H9 (cell line): ENCODE results near the gene CYFIP1. TPM values are rescaled to one million over a fixed set of nuclear protein-coding genes. Genes with fewer than 3 reads are reported as not detected.

ENCODE experiments used
- DNase-seq: peaks from one replicate; pipeline ENCODE4 v3.0.0-alpha.2; 2017
- H2AFZ ChIP-seq: one replicate; pipeline ENCODE4 v1.6.1; 2013; ENCODE audit warnings: mild to moderate bottlenecking, low read length, control low read depth, moderate library complexity
- H2AK5ac ChIP-seq: 2 replicates; pipeline ENCODE4 v1.6.1; 2013; ENCODE audit warnings: low read length, control low read depth, mixed read lengths; ENCODE audit not compliant: insufficient read length
- H2BK120ac ChIP-seq: one replicate; pipeline ENCODE4 v1.6.1; 2013; ENCODE audit warnings: low read depth, mild to moderate bottlenecking, low read length, control low read depth, inconsistent platforms; ENCODE audit not compliant: poor library complexity, severe bottlenecking
- H2BK12ac ChIP-seq: 2 replicates; pipeline ENCODE4 v1.6.1; 2013; ENCODE audit warnings: low read length, control low read depth, mixed read lengths, low read depth; ENCODE audit not compliant: insufficient read length
- H2BK15ac ChIP-seq: 2 replicates; pipeline ENCODE4 v1.6.1; 2013; ENCODE audit warnings: low read depth, low read length, control low read depth
- H2BK20ac ChIP-seq: one replicate; pipeline ENCODE4 v1.6.1; 2013; ENCODE audit warnings: low read depth, mild to moderate bottlenecking, low read length, control low read depth, inconsistent platforms; ENCODE audit not compliant: poor library complexity, severe bottlenecking
- H2BK5ac ChIP-seq: 2 replicates; pipeline ENCODE4 v1.6.1; 2013; ENCODE audit warnings: low read length, control low read depth, mixed read lengths; ENCODE audit not compliant: insufficient read length
- H3K14ac ChIP-seq: 2 replicates; pipeline ENCODE4 v1.6.1; 2013; ENCODE audit warnings: low read length, control low read depth; ENCODE audit not compliant: insufficient read depth
- H3K18ac ChIP-seq: 2 replicates; pipeline ENCODE4 v1.6.1; 2013; ENCODE audit warnings: low read depth, mild to moderate bottlenecking, mixed read lengths, low read length, control low read depth; ENCODE audit not compliant: insufficient read length
- H3K23ac ChIP-seq: 2 replicates; pipeline ENCODE4 v1.6.1; 2013; ENCODE audit warnings: low read length, control low read depth, mixed read lengths, low read depth; ENCODE audit not compliant: insufficient read length
- H3K23me2 ChIP-seq: 2 replicates; pipeline ENCODE4 v1.6.1; 2013; ENCODE audit warnings: low read depth, mild to moderate bottlenecking, mixed read lengths, low read length, control low read depth; ENCODE audit not compliant: insufficient read length, poor library complexity, severe bottlenecking
- H3K27ac ChIP-seq: 2 replicates; pipeline ENCODE4 v1.5.1; 2013; ENCODE audit warnings: low read length, control low read depth, mixed read lengths, low read depth; ENCODE audit not compliant: insufficient read length
- H3K27me3 ChIP-seq: 2 replicates; pipeline ENCODE4 v1.6.1; 2013; ENCODE audit warnings: low read length, control low read depth, inconsistent platforms; ENCODE audit not compliant: insufficient read depth
- H3K4ac ChIP-seq: 2 replicates; pipeline ENCODE4 v1.6.1; 2013; ENCODE audit warnings: low read depth, mild to moderate bottlenecking, control low read depth, inconsistent platforms, low read length, moderate library complexity
- H3K4me1 ChIP-seq: 2 replicates; pipeline ENCODE4 v1.6.1; 2013; ENCODE audit warnings: low read length, control low read depth, inconsistent platforms; ENCODE audit not compliant: insufficient read depth
- H3K4me2 ChIP-seq: 2 replicates; pipeline ENCODE4 v1.6.1; 2013; ENCODE audit warnings: low read length, control low read depth, mixed read lengths; ENCODE audit not compliant: insufficient read length, insufficient read depth
- H3K56ac ChIP-seq: 2 replicates; pipeline ENCODE4 v1.6.1; 2013; ENCODE audit warnings: low read depth, mild to moderate bottlenecking, mixed read lengths, low read length, control low read depth; ENCODE audit not compliant: insufficient read length
- H3K79me1 ChIP-seq: 2 replicates; pipeline ENCODE4 v1.6.1; 2013; ENCODE audit warnings: low read depth, mild to moderate bottlenecking, moderate library complexity, low read length, control low read depth, inconsistent platforms; ENCODE audit not compliant: insufficient read depth, poor library complexity, severe bottlenecking
- H3K79me2 ChIP-seq: 2 replicates; pipeline ENCODE4 v1.6.1; 2013; ENCODE audit warnings: low read length, control low read depth, inconsistent platforms; ENCODE audit not compliant: insufficient read depth
- H3K9ac ChIP-seq: 2 replicates; pipeline ENCODE4 v1.6.1; 2013; ENCODE audit warnings: low read length, control low read depth, mixed read lengths; ENCODE audit not compliant: insufficient read length; ENCODE audit errors: extremely low read depth
- H3K9me3 ChIP-seq: one replicate; pipeline ENCODE4 v1.6.1; 2013; ENCODE audit warnings: low read depth, low read length, inconsistent platforms; ENCODE audit not compliant: control insufficient read depth
- H3T11ph ChIP-seq: one replicate; pipeline ENCODE4 v1.6.1; 2013; ENCODE audit warnings: mild to moderate bottlenecking, low read length, control low read depth, inconsistent platforms
- H4K20me1 ChIP-seq: one replicate; pipeline ENCODE4 v1.6.1; 2013; ENCODE audit not compliant: control insufficient read depth, insufficient read length, insufficient read depth
- H4K5ac ChIP-seq: 2 replicates; pipeline ENCODE4 v1.6.1; 2013; ENCODE audit warnings: low read depth, mild to moderate bottlenecking, mixed read lengths, low read length, control low read depth; ENCODE audit not compliant: insufficient read length
- H4K8ac ChIP-seq: replicated peaks from 2 replicates; pipeline ENCODE4 v1.6.1; 2013; ENCODE audit warnings: low read length, control low read depth, mixed read lengths, low read depth; ENCODE audit not compliant: insufficient read length
- H4K91ac ChIP-seq: 2 replicates; pipeline ENCODE4 v1.6.1; 2013; ENCODE audit warnings: low read depth, mild to moderate bottlenecking, moderate library complexity, mixed read lengths, low read length, control low read depth; ENCODE audit not compliant: insufficient read length
- H3K27ac Mint-ChIP-seq, 3 experiments: 2 replicates in 2 of 3; 3 replicates in 1 of 3; pipeline ENCODE4 v1.8.0; 2020 to 2021; ENCODE audit warnings: mixed read lengths in 3 of 3, mild to moderate bottlenecking in 1 of 3, moderate library complexity in 1 of 3
- H3K27me3 Mint-ChIP-seq: 2 replicates; pipeline ENCODE4 v1.8.0; 2021; ENCODE audit warnings: low read depth, mild to moderate bottlenecking, moderate library complexity, mixed read lengths
- H3K36me3 Mint-ChIP-seq, 3 experiments: 2 replicates in 2 of 3; 3 replicates in 1 of 3; pipeline ENCODE4 v1.8.0; 2020 to 2021; ENCODE audit warnings: low read depth in 3 of 3, mixed read lengths in 3 of 3; ENCODE audit not compliant: insufficient read depth in 1 of 3
- H3K4me1 Mint-ChIP-seq, 2 experiments: 2 replicates each; pipeline ENCODE4 v1.8.0; 2020; ENCODE audit warnings: mixed read lengths in 2 of 2
- H3K4me3 Mint-ChIP-seq, 2 experiments: 2 replicates in 1 of 2; 3 replicates in 1 of 2; pipeline ENCODE4 v1.8.0; 2020 to 2021; ENCODE audit warnings: mild to moderate bottlenecking in 2 of 2, mixed read lengths in 2 of 2, moderate library complexity in 1 of 2
- H3K9me3 Mint-ChIP-seq, 2 experiments: 2 replicates in 1 of 2; 3 replicates in 1 of 2; pipeline ENCODE4 v1.8.0; 2020; ENCODE audit warnings: mild to moderate bottlenecking in 2 of 2, mixed read lengths in 2 of 2, moderate library complexity in 1 of 2
- CTCF ChIP-seq: fragments of 200-600 bp; sonication (generic); conservative IDR thresholded peaks from 3 replicates; pipeline ENCODE4 v1.8.0; 2021; ENCODE audit warnings: antibody characterized with exemption, mild to moderate bottlenecking
- WGBS: extraction: QIAGEN DNeasy Blood & Tissue Kit; methylation state at CpG from one replicate; pipeline ENCODE4 v1.1.7; 2013; ENCODE audit warnings: missing lambda C conversion rate, low lambda C conversion rate, mixed read lengths; ENCODE audit not compliant: insufficient read length; ENCODE audit errors: extremely low coverage; 5-methylcytosine and 5-hydroxymethylcytosine counted together
- total RNA-seq: library from RNA; stranded (reverse); gene quantifications from 2 replicates; pipeline ENCODE4 v1.2.1, GENCODE V29; 2021

The CYFIP1 gene
- total RNA-seq, 1 experiment from 2014 or later = 71.2 TPM

- Histone ChIP-seq H3K79me2 (no peaks in the 10 kb centered on the region), H3K27me3 (no peaks in the 10 kb centered on the region), H4K20me1 (no peaks in the 10 kb centered on the region), H2BK5ac (no peak overlapping the region), H3K56ac (no peak overlapping the region), H2BK15ac (no peak overlapping the region), H3K4me1 (no peaks in the 10 kb centered on the region), H2BK120ac (no peak overlapping the region), H3K14ac (no peak overlapping the region), H2AK5ac (no peak overlapping the region), H2AFZ (no peak overlapping the region), H2BK12ac (no peak overlapping the region), H3K27ac (no peak overlapping the region), H3K79me1 (no peaks in the 10 kb centered on the region), H2BK20ac (no peak overlapping the region), H4K8ac (no peak overlapping the region), H3K23ac (no peak overlapping the region), H3T11ph (no peak overlapping the region), H3K23me2 (no peaks in the 10 kb centered on the region), H3K4me2 (no peak overlapping the region), H3K9me3 (no peaks in the 10 kb centered on the region), H3K4ac (no peak overlapping the region), H4K5ac (no peak overlapping the region), H3K9ac (no peak overlapping the region), H3K18ac (no peak overlapping the region), H4K91ac (no peak overlapping the region)
- no CpG with 5 or more reads among the region's 28 CpGs for WGBS
- no peak for TF ChIP-seq CTCF
- H3K27me3 Mint-ChIP-seq = no peaks in the 10 kb centered on the region
- H3K27ac Mint-ChIP-seq = no peak overlapping the region
- no peaks in the 10 kb centered on the region for H3K4me1 Mint-ChIP-seq
- H3K9me3 Mint-ChIP-seq = no peaks in the 10 kb centered on the region
- no peak overlapping the region for H3K4me3 Mint-ChIP-seq
- peaks cover 10 to 46% (median 13%) of the 10 kb centered on the region in 3 experiments; a peak in 6 of 7 replicates for H3K36me3 Mint-ChIP-seq
- no peak for DNase-seq
Measured at GRCh38 chr15:22931784-22932536, 48.2 kb downstream of the CYFIP1 start.
